ENCODE measurements around the gene ADAMTS7.
"Not testable (repeated sequence)": the region's sequence is repeated elsewhere in the genome, so short reads cannot be mapped to it uniquely, and the experiment has no call there.

ADAMTS7 gene

GRCh38 chr15:78766041-78766440 lies 45.2 kb downstream of the ADAMTS7 start:
- no peak for DNase-seq (ENCODE audit: low spot score)

DNA sequence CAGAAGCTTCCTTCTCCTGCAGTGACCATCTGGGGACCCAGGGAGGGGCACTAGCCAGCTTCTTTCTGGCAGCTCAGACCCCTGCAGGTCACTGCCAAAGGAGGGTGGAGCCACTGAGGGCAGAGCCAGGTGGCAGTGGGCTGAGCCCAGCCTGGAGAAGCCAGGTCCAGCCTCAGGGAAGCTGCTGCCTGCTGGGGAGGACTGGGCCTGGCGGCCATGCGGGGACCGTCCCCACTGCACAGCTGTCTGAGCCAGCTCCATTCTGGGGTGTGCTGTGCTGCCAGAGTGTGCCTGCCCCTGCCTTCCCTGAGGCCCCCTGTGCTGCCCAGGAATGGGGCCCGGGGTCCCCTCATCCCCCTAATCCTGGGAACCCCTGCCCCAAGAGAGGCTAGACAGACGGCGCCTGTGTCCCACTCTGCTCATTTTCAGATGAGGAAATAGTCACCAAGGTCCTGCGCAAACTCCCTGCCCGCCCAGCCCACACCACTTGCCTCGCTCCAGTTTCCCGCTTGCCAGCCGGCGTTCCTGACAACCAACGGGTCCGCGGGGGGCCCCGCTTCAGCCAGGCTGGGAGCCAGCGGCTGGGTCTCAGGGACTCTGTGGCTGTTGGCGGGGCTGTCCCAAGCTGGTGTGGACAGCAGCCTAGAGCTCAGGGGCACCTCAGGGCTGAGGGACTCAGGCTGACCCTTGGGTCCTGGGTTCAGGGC lies 46.0 kb downstream of the ADAMTS7 start:
- DNase-seq (ENCODE audit: low spot score) = not testable (repeated sequence)

DNA sequence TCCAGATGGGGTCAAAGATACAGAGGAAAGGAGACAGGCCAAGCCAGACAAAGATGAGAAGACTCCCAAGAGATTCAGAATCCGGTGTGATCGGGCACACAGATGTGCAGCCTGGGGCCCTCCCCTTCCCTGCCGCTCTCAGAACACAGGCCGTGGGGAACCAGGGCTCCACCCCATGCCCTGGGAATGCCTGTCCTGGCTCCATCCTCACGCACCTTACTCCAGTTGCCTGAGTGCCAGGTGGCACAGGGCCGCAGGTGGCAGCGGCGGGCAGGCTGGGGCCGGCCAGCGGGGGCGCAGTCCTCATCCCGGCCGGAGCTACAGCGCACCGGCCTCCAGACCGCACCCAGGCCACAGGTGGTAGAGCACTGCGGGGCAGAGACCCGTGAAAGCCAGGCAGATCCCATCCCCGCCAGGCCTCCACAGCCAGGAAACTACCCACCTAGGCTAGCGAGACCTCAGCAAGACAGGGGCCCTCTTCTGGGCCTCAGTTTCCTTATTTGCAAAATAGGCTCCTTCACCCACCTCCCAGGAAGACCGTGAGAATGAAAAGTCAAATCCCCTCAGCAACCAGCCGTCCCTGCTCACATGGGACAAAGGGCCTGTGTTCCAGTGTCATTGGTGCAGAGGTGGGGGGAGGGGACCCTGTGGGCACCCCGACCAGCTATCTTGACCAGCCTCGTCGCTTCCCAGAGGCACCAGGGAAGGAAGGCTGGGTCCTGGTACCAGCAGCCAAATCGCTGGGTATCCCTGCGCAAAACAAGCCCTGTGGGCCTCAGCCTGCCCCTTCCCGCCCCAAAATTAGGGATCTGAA lies 46.7 kb downstream of the ADAMTS7 start:
- not testable (repeated sequence) for DNase-seq (ENCODE audit: low spot score)

GRCh38 chr15:78763796-78764241 lies 47.4 kb downstream of the ADAMTS7 start:
- DNase-seq (ENCODE audit: low spot score) = no peak

GRCh38 chr15:78762985-78763795 lies 48.1 kb downstream of the ADAMTS7 start:
- no peak for DNase-seq (ENCODE audit: low spot score)

GRCh38 chr15:78762386-78762961 lies 48.8 kb downstream of the ADAMTS7 start:
- not testable (repeated sequence) for DNase-seq (ENCODE audit: low spot score)

GRCh38 chr15:78761891-78762385 lies 49.3 kb downstream of the ADAMTS7 start:
- DNase-seq (ENCODE audit: low spot score) = no peak

- DNase-seq (ENCODE audit: low spot score) = peak; percentile 64
Observed at GRCh38 chr15:78761475-78761874, 49.8 kb downstream of the ADAMTS7 start.

- DNase-seq (ENCODE audit: low spot score) = no peak
Observed at GRCh38 chr15:78761020-78761419, 50.2 kb downstream of the ADAMTS7 start.

- not testable (repeated sequence) for DNase-seq (ENCODE audit: low spot score)
Observed at GRCh38 chr15:78760091-78760882, 51.0 kb downstream of the ADAMTS7 start.

- DNase-seq (ENCODE audit: low spot score) = not testable (repeated sequence)
Observed at GRCh38 chr15:78759361-78759998, 51.8 kb downstream of the ADAMTS7 start.

DNA sequence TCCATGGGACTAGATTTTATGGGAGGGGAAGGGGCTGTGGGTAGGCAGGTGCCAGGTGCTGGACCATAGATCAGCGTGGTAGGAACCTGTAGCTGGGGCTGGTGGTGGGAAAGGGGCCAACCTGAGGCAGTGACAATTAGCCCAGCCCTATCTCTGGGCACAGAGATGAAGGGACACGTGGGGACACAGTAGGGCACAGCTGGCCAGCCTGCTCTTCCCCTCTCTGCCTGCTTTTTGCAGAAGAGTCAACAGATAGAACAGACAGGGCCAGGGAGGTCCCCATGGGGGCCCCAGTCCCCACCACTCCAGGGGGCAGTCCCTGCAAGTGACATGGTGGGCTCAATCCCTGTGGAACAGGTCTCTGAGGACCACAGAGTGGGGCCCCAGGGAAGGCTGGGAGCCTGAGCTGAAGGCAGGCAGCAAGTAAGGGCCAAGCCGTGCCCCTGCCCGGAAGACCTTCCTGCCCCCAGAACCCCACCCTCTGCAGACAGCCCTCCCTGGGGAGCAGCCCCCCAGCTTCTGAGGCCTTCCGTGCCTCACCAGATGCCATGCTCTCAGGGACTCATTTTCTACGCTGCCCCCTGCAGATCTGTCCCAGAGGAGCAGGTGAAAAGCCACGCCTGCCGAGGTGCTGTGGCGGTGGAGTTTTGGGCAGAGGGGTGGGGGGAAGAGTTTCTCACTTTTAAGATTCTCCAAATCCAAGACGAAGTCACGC lies 52.6 kb downstream of the ADAMTS7 start:
- DNase-seq (ENCODE audit: low spot score) = peak; percentile 50

GRCh38 chr15:78758084-78758483 lies 53.2 kb downstream of the ADAMTS7 start:
- DNase-seq (ENCODE audit: low spot score) = not testable (repeated sequence)

- DNase-seq (ENCODE audit: low spot score) = no peak
Observed at GRCh38 chr15:78757636-78757905, 53.7 kb downstream of the ADAMTS7 start.

GRCh38 chr15:78756781-78757635 lies 54.3 kb downstream of the ADAMTS7 start:
- peak; percentile 65 for DNase-seq (ENCODE audit: low spot score)

DNA sequence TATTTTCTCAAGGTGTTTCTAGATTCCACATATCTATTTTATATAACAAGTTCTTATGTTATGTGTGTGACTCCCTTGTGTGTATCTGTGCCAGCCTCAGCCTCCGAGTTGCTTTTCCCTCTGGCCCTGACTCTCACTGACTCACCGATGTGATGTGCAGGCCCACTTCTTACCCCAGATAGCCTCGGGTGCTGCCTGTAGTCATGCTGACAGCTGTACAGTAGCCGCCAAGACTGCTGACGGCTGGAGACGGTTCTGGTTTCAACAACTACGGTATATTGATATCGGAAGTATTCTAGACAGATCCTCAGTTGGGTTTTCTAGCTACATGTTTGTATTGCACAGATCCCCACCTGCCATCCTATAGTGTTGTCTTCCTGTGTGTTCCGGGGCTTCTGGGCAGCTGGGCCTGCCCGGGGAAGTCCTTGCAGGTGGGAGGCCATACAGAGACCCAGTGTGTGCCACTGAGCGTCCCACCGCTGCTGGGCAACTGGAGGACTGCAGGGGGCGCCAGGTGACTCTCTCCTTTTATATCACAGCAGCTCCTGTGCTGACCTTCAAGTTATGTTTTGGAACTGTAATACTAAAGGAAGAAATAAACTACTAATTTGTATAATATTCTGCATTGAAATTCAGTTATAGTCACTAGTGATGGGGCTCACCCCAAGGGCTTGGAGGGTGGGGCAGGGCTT lies 55.2 kb downstream of the ADAMTS7 start:
- DNase-seq (ENCODE audit: low spot score) = peak; percentile 48

- DNase-seq (ENCODE audit: low spot score) = not testable (repeated sequence)
Observed at GRCh38 chr15:78754637-78755280, 56.5 kb downstream of the ADAMTS7 start.
